H1 (cell line): ENCODE measurements around the gene PRKCA. TPM values are rescaled to one million over a fixed set of nuclear protein-coding genes. Genes with fewer than 3 reads are reported as not detected.

Source experiments
- CTCF ChIA-PET: fragments of 300-600 bp; sonication (Branson Sonifier 250); formaldehyde crosslinking; loops from one replicate; lab custom pipeline; 2021; ENCODE audit not compliant: partially characterized antibody; lab: Charles Lee
- POLR2A ChIA-PET: fragments of 300-600 bp; sonication (Branson Sonifier 250); formaldehyde crosslinking; loops from one replicate; lab custom pipeline; 2021; ENCODE audit warnings: inconsistent platforms; ENCODE audit not compliant: partially characterized antibody; lab: Charles Lee
- DNase-seq, 2 experiments: peaks; one replicate each; pipeline versions ENCODE4 v3.0.0 to v3.0.0-alpha.2; 2010 to 2022; ENCODE audit warnings: low spot score in 2 of 2, low read depth in 1 of 2, mixed read lengths in 1 of 2
- FAIRE-seq: peaks from 2 replicates; lab custom pipeline; 2011; peaks lifted over from hg19 to GRCh38; lab: Jason Lieb, UNC
- H2AFZ ChIP-seq: 2 replicates; pipeline ENCODE4 v1.8.1; 2012; ENCODE audit warnings: low read length, inconsistent platforms
- H2AK5ac ChIP-seq: 2 replicates; pipeline ENCODE4 v1.6.1; 2013; ENCODE audit warnings: low read depth, low read length
- H2BK120ac ChIP-seq: replicated peaks from 2 replicates; pipeline ENCODE3; 2013; ENCODE audit warnings: low read depth, low read length, inconsistent platforms
- H2BK12ac ChIP-seq: 2 replicates; pipeline ENCODE4 v1.6.1; 2013; ENCODE audit warnings: low read depth, low read length
- H2BK15ac ChIP-seq: 2 replicates; pipeline ENCODE4 v1.6.1; 2013; ENCODE audit warnings: low read length
- H2BK20ac ChIP-seq: 2 replicates; pipeline ENCODE4 v1.6.1; 2013; ENCODE audit warnings: low read length
- H2BK5ac ChIP-seq: 2 replicates; pipeline ENCODE4 v1.6.1; 2013; ENCODE audit warnings: low read depth, low read length
- H3K14ac ChIP-seq: 2 replicates; pipeline ENCODE4 v1.6.1; 2013; ENCODE audit warnings: inconsistent platforms; ENCODE audit not compliant: insufficient read length
- H3K18ac ChIP-seq: 2 replicates; pipeline ENCODE4 v1.6.1; 2013; ENCODE audit warnings: low read length; ENCODE audit errors: extremely low read depth
- H3K23ac ChIP-seq: 2 replicates; pipeline ENCODE4 v1.6.1; 2013; ENCODE audit warnings: inconsistent platforms; ENCODE audit not compliant: insufficient read length
- H3K23me2 ChIP-seq: 2 replicates; pipeline ENCODE4 v1.6.1; 2013; ENCODE audit warnings: low read depth, low read length
- H3K27ac ChIP-seq: 2 replicates; pipeline ENCODE4 v1.6.1; 2011; ENCODE audit warnings: low read depth, low read length, inconsistent platforms
- H3K27me3 ChIP-seq, 4 experiments: replicated peaks in 1 of 4; 1 replicate in 1 of 4; 2 replicates in 3 of 4; pipeline versions ENCODE4 v1.6.1 to v1.8.1; 2011 to 2013; ENCODE audit warnings: low read length in 3 of 4, mild to moderate bottlenecking in 3 of 4, inconsistent platforms in 2 of 4, mixed read lengths in 2 of 4, moderate library complexity in 1 of 4; ENCODE audit not compliant: control insufficient read depth in 3 of 4, insufficient read depth in 3 of 4; ENCODE audit errors: extremely low read depth in 1 of 4
- H3K36me3 ChIP-seq, 4 experiments: 2 replicates each; pipeline versions ENCODE4 v1.6.1 to v1.8.1; 2011 to 2013; ENCODE audit warnings: mild to moderate bottlenecking in 4 of 4, low read length in 3 of 4, moderate library complexity in 2 of 4, control low read depth in 1 of 4, inconsistent platforms in 1 of 4; ENCODE audit not compliant: insufficient read depth in 4 of 4, control insufficient read depth in 2 of 4
- H3K4ac ChIP-seq: replicated peaks from 2 replicates; pipeline ENCODE3; 2013; ENCODE audit warnings: low read length, low read depth, mixed read lengths, inconsistent platforms; ENCODE audit not compliant: insufficient read length
- H3K4me1 ChIP-seq, 4 experiments: replicated peaks in 1 of 4; 1 replicate in 1 of 4; 2 replicates in 3 of 4; pipeline versions ENCODE4 v1.6.1 to v1.8.1; 2011 to 2013; ENCODE audit warnings: low read length in 3 of 4, inconsistent platforms in 2 of 4, mixed read lengths in 1 of 4; ENCODE audit not compliant: insufficient read depth in 4 of 4, control insufficient read depth in 3 of 4
- H3K4me2 ChIP-seq, 2 experiments: 2 replicates each; pipeline versions ENCODE4 v1.6.1 to v1.8.1; 2011 to 2013; ENCODE audit warnings: low read depth in 2 of 2, low read length in 2 of 2, control low read depth in 1 of 2, inconsistent platforms in 1 of 2, mild to moderate bottlenecking in 1 of 2; ENCODE audit not compliant: insufficient read depth in 1 of 2
- H3K4me3 ChIP-seq, 4 experiments: fragments of 200-600, 300-600 bp in 1 of 4; sonication (generic), shearing (Covaris generic), sonication (Bioruptor Twin) in 1 of 4; 2 replicates each; pipeline versions ENCODE4 v1.5.1 to v1.8.1; 2011 to 2016; ENCODE audit warnings: low read length in 4 of 4, low read depth in 3 of 4, control low read depth in 2 of 4, inconsistent platforms in 2 of 4, mild to moderate bottlenecking in 2 of 4, mixed read lengths in 1 of 4, moderate library complexity in 1 of 4; ENCODE audit not compliant: insufficient read depth in 2 of 4; ENCODE audit errors: extremely low read depth in 1 of 4
- H3K56ac ChIP-seq: replicated peaks from 2 replicates; pipeline ENCODE3; 2013; ENCODE audit warnings: low read depth, mild to moderate bottlenecking, mixed read lengths, low read length, inconsistent platforms; ENCODE audit not compliant: insufficient read length
- H3K79me1 ChIP-seq: 2 replicates; pipeline ENCODE4 v1.6.1; 2013; ENCODE audit warnings: low read depth, low read length, control low read depth
- H3K79me2 ChIP-seq, 2 experiments: 2 replicates each; pipeline versions ENCODE4 v1.6.1 to v1.8.1; 2012 to 2013; ENCODE audit warnings: low read length in 2 of 2, mild to moderate bottlenecking in 2 of 2, inconsistent platforms in 1 of 2; ENCODE audit not compliant: insufficient read depth in 2 of 2, control insufficient read depth in 1 of 2
- H3K9ac ChIP-seq, 4 experiments: replicated peaks in 1 of 4; 1 replicate in 1 of 4; 2 replicates in 3 of 4; pipeline versions ENCODE4 v1.6.1 to v1.8.1; 2011 to 2013; ENCODE audit warnings: low read depth in 3 of 4, low read length in 3 of 4, control low read depth in 2 of 4, mild to moderate bottlenecking in 2 of 4, moderate library complexity in 2 of 4, inconsistent platforms in 1 of 4; ENCODE audit errors: extremely low read depth in 1 of 4
- H3K9me3 ChIP-seq, 2 experiments: 2 replicates each; pipeline versions ENCODE4 v1.6.1 to v1.8.1; 2012 to 2013; ENCODE audit warnings: mild to moderate bottlenecking in 2 of 2, moderate library complexity in 2 of 2, control low read depth in 1 of 2, inconsistent platforms in 1 of 2, low read depth in 1 of 2, low read length in 1 of 2, mixed read lengths in 1 of 2; ENCODE audit not compliant: insufficient read depth in 2 of 2
- H4K20me1 ChIP-seq, 2 experiments: replicated peaks in 1 of 2; 2 replicates each; pipeline versions ENCODE3 to v1.8.1; 2011 to 2013; ENCODE audit warnings: inconsistent platforms in 2 of 2, low read length in 2 of 2, mild to moderate bottlenecking in 1 of 2; ENCODE audit not compliant: insufficient read depth in 2 of 2, control insufficient read depth in 1 of 2
- H4K5ac ChIP-seq: 2 replicates; pipeline ENCODE4 v1.6.1; 2013; ENCODE audit warnings: low read length, low read depth, mixed read lengths, inconsistent platforms; ENCODE audit not compliant: insufficient read length
- H4K8ac ChIP-seq: 2 replicates; pipeline ENCODE4 v1.8.0; 2013; ENCODE audit warnings: mild to moderate bottlenecking, moderate library complexity, low read length, inconsistent platforms; ENCODE audit not compliant: insufficient read depth; ENCODE audit errors: extremely low read depth
- H4K91ac ChIP-seq: replicated peaks from 2 replicates; pipeline ENCODE3; 2013; ENCODE audit warnings: low read length, mixed read lengths, inconsistent platforms; ENCODE audit not compliant: insufficient read length
- JUN ChIP-seq: IDR thresholded peaks from 2 replicates; pipeline ENCODE4 v1.6.1; 2011; ENCODE audit warnings: low read depth, mild to moderate bottlenecking, improper control_type of control experiment, low read length
- KDM4A ChIP-seq: IDR thresholded peaks from one replicate; pipeline ENCODE4 v1.7.1; 2012; ENCODE audit warnings: low read depth, mild to moderate bottlenecking, moderate library complexity, low read length, inconsistent platforms; ENCODE audit not compliant: severe bottlenecking
- MAFK ChIP-seq: IDR thresholded peaks from 2 replicates; pipeline ENCODE4 v1.6.1; 2012; ENCODE audit warnings: low read depth, mild to moderate bottlenecking, improper control_type of control experiment, low read length
- POLR2A ChIP-seq, 2 experiments: IDR thresholded peaks; 1 replicate in 1 of 2; 2 replicates in 1 of 2; pipeline ENCODE4 v1.6.1; 2011; ENCODE audit warnings: low read depth in 2 of 2, low read length in 2 of 2, mild to moderate bottlenecking in 2 of 2; ENCODE audit errors: control extremely low read depth in 1 of 2
- POLR2AphosphoS5 ChIP-seq: IDR thresholded peaks from 2 replicates; pipeline ENCODE4 v1.6.1; 2011; ENCODE audit warnings: low read depth, low read length
- RAD21 ChIP-seq, 2 experiments: IDR thresholded peaks in 1 of 2; conservative IDR thresholded peaks in 1 of 2; 2 replicates each; pipeline ENCODE4 v1.6.1; 2011; ENCODE audit warnings: low read depth in 2 of 2, low read length in 2 of 2, improper control_type of control experiment in 1 of 2, inconsistent platforms in 1 of 2, mild to moderate bottlenecking in 1 of 2, moderate library complexity in 1 of 2
- RFX5 ChIP-seq: IDR thresholded peaks from 2 replicates; pipeline ENCODE4 v1.6.1; 2011; ENCODE audit warnings: low read depth, low read length, improper control_type of control experiment, borderline replicate concordance
- SP4 ChIP-seq: IDR thresholded peaks from 2 replicates; pipeline ENCODE4 v1.6.1; 2012; ENCODE audit warnings: low read length, inconsistent platforms
- TAF7 ChIP-seq: optimal IDR thresholded peaks from 2 replicates; pipeline ENCODE3; 2011; ENCODE audit warnings: low read depth, mild to moderate bottlenecking, inconsistent platforms, low read length, moderate library complexity, borderline replicate concordance
- WGBS, 2 experiments: shearing (Covaris generic) in 1 of 2; methylation state at CpG; one replicate each; pipeline versions ENCODE4 v1.1.6 to v1.1.7; 2013 to 2015; ENCODE audit warnings: low lambda C conversion rate in 2 of 2, mixed read lengths in 2 of 2, inconsistent platforms in 1 of 2, low coverage in 1 of 2, missing lambda C conversion rate in 1 of 2; ENCODE audit not compliant: insufficient replicate concordance in 2 of 2, insufficient coverage in 1 of 2, insufficient read length in 1 of 2; ENCODE audit errors: extremely low coverage in 1 of 2, missing lambda C conversion rate in 1 of 2; 5-methylcytosine and 5-hydroxymethylcytosine counted together
- polyA plus RNA-seq, 7 experiments: library from polyadenylated mRNA; depleted of rRNA in 3 of 7; stranded (reverse) in 5 of 7; unstranded in 2 of 7; fragments of >200 nt in 5 of 7; fragments of 200-250 nt in 2 of 7; gene quantifications; 1 replicate in 5 of 7; 2 replicates in 1 of 7; 4 replicates in 1 of 7; pipeline versions ENCODE4 v1.2.1 to v1.2.3, GENCODE V29; 2011 to 2013; ENCODE audit warnings: missing spikeins in 2 of 7, mixed read lengths in 2 of 7
- total RNA-seq: library from RNA; stranded (reverse); fragmentation: NEBNext Ultra II Directional; extraction: Animal tissue kit (Norgen Biotek cat#: 25700); gene quantifications from 2 replicates; pipeline ENCODE4 v1.2.1, GENCODE V29; 2021
- TF ChIP-seq, protein P1 (sequence below): IDR thresholded peaks from 2 replicates; pipeline ENCODE4 v1.6.1; 2011; ENCODE audit warnings: low read depth, mild to moderate bottlenecking, low read length; ENCODE audit not compliant: insufficient read depth

The PRKCA gene
- total and polyA plus RNA-seq, 2 of the 8 experiments (the other 6 are each of a cell fraction or from before 2014, with no cell fraction given) = 5.8 to 17.8 TPM

DNA sequence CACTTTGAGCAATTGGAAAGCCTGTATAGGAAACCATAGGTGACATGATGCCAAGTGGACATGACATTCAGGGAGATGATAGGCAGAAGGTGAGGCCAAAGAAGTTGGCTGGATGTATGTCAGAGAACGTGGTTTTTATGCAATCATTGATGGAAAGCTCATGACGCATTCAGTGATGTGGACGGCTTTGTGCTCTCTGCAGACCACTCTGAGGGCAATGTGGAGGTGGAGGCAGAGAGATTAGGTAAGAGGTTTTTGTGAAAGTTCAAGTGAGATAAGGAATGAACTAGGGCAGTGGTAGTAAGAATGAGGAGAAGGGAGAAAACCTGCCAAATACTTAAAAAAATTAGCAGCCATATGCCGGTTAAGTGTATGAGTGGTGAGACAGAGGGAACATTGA is 99.0 kb downstream of the PRKCA start:
- Histone ChIP-seq H2AFZ (no peak overlapping the region), H4K20me1 (no peaks in the 10 kb centered on the region)
- no peak for TF ChIP-seq RAD21 (IDR thresholded peaks at IDR 0.05 in 1 of 2, conservative IDR thresholded peaks at IDR 0.05 in 1 of 2; ENCODE audit: low read depth in 2 of 2, low read length in 2 of 2)
- no peak for TF ChIP-seq JUN
- TF ChIP-seq POLR2AphosphoS5 = no peak
- no peak for TF ChIP-seq KDM4A
- TF ChIP-seq, protein P1, sequence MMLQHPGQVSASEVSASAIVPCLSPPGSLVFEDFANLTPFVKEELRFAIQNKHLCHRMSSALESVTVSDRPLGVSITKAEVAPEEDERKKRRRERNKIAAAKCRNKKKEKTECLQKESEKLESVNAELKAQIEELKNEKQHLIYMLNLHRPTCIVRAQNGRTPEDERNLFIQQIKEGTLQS = no peak
- TF ChIP-seq SP4 = no peak
- TF ChIP-seq POLR2A (IDR thresholded peaks at IDR 0.05; ENCODE audit: control extremely low read depth in 1 of 2, low read depth in 2 of 2, low read length in 2 of 2) = no peak
- TF ChIP-seq MAFK = no peak
- TF ChIP-seq TAF7 = no peak
- TF ChIP-seq RFX5 = no peak

More for the DNA sequence above, 99.0 kb downstream of the PRKCA start:
- Histone ChIP-seq H3K27ac (no peak overlapping the region), H2AK5ac (no peak overlapping the region), H4K5ac (no peak overlapping the region), H3K4ac (no peak overlapping the region), H3K23me2 (no peaks in the 10 kb centered on the region), H2BK15ac (no peak overlapping the region), H3K79me1 (peaks cover 4% of the 10 kb centered on the region; the same call in 1 of the 2 replicates), H3K23ac (no peak overlapping the region), H3K36me3 (no peaks in the 10 kb centered on the region), H3K4me3 (no peak overlapping the region), H2BK120ac (no peak overlapping the region), H3K4me1 (peaks cover 0 to 5% (median 1%) of the 10 kb centered on the region in 4 experiments; a peak in 3 of 7 replicates), H3K14ac (no peak overlapping the region), H4K91ac (no peak overlapping the region), H2BK20ac (no peak overlapping the region), H2BK5ac (no peak overlapping the region), H3K56ac (no peak overlapping the region), H3K18ac (no peak overlapping the region), H3K79me2 (peaks cover 0 to 12% of the 10 kb centered on the region in 2 experiments; a peak in 2 of 4 replicates), H3K27me3 (no peaks in the 10 kb centered on the region), H3K9ac (no peak overlapping the region), H2BK12ac (no peak overlapping the region), H3K4me2 (no peak overlapping the region), H3K9me3 (no peaks in the 10 kb centered on the region), H4K8ac (no peak overlapping the region)
- WGBS, 2 experiments = 95% methylated on average over 4 of the region's 4 CpGs; no CpG with 5 or more reads in 1 of the 2 experiments
- CTCF ChIA-PET = interaction anchor here (1.2 to 1.7 kb wide), 2 partner anchors 12 to 26 kb away, joined by 3 read pairs; no protein-coding TSS in a partner anchor
- no peak for FAIRE-seq
- DNase-seq = no peak
- POLR2A ChIA-PET = no interaction called here
